ENCODE results near the gene EPAS1.
A peak's percentile ranks its signal among the peaks of the same experiment; 100 is the strongest.

EPAS1 gene

DNA sequence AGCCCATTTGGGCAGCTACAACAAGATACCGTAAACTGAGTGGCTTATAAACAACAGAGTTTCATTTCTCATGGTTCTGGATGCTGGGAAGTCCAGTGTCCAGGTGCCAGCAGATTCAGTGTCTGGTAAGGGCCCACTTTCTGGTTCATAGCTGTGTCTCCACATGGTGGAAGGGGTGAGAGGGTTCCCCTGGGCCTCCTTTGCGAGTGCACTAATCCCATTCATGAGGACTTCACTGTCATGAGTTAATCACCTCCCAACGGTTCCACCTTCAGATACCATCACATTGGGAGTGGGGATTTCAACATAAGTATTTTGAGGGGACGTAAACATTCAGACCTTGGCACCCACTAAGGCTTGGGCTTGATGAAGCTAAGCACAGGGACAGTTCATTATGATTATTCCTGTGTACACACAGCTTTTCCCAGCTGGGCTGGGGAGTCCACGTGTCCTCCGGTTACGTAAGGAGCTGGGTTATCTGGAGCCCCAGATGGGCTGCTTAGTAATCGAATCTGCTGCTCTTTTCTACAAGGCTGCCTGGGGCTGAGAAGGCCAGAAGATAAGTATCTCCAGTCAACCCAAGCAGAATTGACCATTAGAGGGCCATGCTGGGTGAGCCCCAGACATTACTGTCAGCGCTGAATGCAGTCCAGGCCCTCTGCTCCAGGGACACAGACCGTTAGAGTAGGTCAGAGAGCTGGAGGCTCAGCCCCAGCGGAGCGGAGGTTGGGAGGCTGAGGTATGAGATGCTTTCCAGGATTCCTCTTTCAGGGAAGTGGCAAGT, 42.7 kb downstream of the EPAS1 start:
- DNase-seq (ENCODE audit: low read depth in 2 of 2) = no peak

DNA sequence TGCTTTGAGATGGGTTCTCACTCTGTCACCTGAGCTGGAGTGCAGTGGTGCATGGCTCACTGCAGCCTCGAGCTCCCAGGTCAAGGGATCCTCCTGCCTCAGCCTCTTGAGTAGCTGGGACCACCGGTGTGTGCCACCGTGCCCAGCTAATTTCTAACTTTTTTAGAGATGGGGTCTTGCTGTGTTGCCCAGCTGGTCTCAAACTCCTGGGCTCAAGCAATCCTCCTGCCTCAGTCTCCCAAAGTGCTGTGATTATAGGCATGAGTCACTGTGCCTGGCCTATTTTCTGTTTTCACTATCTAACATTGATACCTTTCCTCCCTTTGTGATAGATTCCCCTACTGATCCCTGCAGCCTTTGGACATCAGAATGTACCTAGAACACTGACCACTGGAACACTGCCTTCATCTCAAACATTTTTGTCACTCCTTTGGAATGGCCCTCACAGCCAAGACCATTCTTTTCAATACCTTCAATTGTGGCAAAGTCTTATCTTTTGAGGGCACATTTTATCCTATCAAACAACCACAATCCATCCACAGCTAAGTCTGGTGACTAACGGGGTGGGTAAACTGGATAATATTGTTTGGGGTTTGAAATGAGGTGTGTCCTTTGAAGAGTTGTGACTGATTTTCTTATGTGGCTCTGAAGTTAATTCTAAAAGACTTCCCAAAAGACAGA, 43.7 kb downstream of the EPAS1 start:
- no peak for DNase-seq (ENCODE audit: low read depth in 2 of 2)

GRCh38 chr2:46342566-46343315, 45.5 kb downstream of the EPAS1 start:
- DNase-seq (ENCODE audit: low read depth in 2 of 2) = no peak

GRCh38 chr2:46344706-46345105, 47.5 kb downstream of the EPAS1 start:
- DNase-seq (ENCODE audit: low read depth in 2 of 2) = no peak

DNA sequence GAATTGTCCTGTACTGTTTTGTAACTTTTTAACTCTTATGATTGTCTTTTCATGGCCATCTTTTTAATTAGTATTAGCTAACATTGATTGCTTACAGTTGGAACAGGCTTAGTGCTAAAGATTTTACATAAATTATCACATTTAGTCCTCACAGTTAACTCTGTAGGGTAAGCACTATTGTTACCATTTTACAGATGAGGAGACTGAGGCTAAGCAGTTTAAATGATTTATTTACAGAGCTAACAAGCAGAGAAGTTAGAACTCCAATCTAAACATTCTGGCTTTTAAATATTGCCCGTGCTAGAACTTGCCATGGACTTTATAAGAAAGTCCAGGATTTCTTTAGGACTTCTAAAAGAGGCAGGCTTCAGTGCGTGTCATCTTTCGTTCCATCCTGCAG, 48.6 kb downstream of the EPAS1 start:
- DNase-seq (ENCODE audit: low read depth in 2 of 2) = no peak

GRCh38 chr2:46346719-46347118, 49.5 kb downstream of the EPAS1 start:
- no peak for DNase-seq (ENCODE audit: low read depth in 2 of 2)

DNA sequence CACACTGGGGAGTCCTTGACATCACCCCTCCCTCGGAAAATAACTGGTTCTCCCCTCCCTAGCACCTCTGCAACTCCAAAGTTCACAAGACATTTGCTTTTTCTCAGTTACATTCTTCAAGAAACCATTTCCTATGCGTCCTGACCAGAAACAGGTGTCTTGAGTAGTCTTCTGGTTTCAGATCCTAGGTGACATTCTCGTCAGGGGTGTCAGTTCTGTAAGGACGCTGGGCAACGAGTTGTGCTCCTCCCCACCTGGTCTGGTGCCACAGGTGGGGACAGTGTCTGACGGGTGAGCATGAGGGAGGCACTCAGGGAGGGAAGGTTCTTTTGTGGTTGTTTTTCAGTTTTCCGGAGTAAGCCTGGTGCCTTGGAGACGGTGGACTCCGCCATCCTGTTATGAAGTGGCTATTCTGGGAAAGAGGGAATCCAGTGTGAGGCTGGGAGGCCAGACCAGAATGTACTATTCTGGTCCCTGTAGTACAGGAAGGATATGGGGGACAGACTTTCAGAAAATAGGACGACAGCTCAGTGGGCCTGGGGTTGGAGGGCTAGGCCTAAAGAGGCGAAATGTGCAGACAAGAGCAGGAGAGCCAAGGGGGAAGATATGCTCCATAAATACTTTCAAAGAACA, 50.6 kb downstream of the EPAS1 start:
- no peak for DNase-seq (ENCODE audit: low read depth in 2 of 2)

DNA sequence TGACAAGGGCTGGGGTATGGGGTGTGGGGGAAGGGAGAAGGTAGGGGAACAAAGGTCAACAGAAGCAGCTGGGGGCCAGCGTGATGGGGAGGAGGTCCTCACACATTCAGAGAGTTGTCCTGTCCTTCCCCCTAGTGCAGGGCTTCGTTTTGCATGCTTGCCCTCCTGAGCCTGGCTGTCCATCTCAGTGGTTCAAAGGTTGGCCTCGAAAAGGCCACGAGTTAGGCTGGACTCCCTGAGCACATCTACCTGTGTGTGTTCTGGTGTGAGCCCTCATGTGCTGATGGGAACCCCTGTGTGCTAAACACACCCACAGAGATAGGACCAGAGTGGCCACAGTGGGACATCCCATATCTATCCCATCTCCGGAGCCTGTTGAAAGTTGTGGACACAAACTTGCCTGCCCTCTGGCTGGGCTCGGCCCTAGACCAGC, 51.9 kb downstream of the EPAS1 start:
- DNase-seq (ENCODE audit: low read depth in 2 of 2) = no peak

GRCh38 chr2:46350029-46350689, 53.0 kb downstream of the EPAS1 start:
- no peak for DNase-seq (ENCODE audit: low read depth in 2 of 2)

- DNase-seq (ENCODE audit: low read depth in 2 of 2) = peak; percentile 15 to 17
Measured at GRCh38 chr2:46351098-46351749, 54.0 kb downstream of the EPAS1 start.

DNA sequence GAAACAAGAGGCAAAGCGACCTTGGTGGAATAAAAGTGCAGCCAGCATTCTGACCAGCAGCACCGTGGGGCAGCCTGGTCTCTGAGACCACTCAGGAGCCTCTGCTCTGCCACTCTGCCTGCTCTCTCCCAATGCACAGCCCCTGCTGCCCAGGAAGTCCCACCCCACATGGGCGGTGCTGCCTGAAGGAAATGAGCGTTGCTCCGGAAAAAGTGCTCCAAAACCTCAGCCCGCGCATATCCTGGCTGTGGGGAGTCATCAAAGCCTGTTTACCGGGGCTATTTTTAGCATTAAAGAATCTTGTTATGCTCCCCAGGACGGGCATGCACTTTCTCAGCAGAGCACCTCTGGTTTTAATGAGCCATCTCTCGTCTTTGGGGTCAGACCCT, 54.5 kb downstream of the EPAS1 start:
- DNase-seq (ENCODE audit: low read depth in 2 of 2) = peak; percentile 59 to 62

DNA sequence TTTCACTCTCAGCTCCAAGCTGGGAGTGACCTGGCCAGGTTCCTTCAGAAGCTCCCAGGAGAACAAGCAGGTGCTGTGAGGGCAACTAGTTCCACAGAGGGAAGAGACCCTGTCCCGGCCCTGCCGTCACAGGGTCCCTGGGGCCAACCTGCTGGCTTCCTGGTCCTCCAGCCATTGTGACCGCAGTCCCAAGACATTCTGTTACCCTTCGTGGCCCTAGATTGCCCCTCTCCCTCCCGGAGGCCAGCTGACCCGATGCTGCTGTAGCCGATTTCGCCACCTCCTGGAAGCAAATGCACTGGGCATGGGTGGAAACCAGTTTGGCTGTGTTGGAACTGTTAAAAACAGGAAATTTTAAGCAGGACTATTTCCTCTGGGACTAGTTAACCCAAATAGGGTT, 55.4 kb downstream of the EPAS1 start:
- DNase-seq (ENCODE audit: low read depth in 2 of 2) = no peak

DNA sequence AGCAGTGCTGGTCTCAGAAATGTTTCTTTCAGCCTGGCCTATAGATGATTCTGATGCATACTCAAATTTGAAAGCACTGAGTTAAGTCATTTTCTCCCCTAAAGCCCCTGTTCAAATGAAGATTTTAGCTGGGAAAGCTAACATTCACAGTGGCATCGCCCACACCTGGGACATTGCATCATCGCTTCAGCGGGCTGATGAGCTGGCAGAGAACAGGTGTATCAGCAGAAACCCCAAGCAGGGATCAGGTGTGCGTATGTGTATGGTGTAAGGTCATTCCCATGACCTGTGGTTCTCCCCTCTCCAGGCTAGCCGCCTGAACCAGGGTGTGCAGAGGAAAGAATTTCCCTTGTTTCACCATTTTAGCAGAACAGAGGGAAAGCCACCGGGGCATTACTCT, 56.3 kb downstream of the EPAS1 start:
- no peak for DNase-seq (ENCODE audit: low read depth in 2 of 2)

DNA sequence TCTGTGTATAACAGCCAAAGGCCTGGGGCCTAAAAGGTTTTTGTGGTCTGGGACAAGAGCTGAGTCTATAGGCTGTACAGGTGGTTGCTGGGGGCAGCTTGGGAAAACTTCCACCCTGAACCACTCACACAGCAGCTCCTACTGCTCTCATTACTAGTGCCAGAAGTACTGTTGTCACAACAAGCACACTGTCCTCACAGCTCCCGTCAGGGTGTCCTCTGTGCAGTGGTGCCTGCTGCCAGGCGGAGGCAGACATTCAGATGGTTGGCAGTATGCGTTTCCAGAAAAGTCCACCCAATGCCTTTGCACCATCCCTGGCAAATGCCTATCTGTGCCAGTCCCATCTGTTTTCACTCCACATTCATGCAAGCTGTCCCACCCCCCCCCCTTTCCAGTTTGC, 58.5 kb downstream of the EPAS1 start:
- no peak for DNase-seq (ENCODE audit: low read depth in 2 of 2)

GRCh38 chr2:46356991-46357390, 59.8 kb downstream of the EPAS1 start:
- DNase-seq (ENCODE audit: low read depth in 2 of 2) = no peak

GRCh38 chr2:46358713-46359112, 61.5 kb downstream of the EPAS1 start:
- no peak for DNase-seq (ENCODE audit: low read depth in 2 of 2)

DNA sequence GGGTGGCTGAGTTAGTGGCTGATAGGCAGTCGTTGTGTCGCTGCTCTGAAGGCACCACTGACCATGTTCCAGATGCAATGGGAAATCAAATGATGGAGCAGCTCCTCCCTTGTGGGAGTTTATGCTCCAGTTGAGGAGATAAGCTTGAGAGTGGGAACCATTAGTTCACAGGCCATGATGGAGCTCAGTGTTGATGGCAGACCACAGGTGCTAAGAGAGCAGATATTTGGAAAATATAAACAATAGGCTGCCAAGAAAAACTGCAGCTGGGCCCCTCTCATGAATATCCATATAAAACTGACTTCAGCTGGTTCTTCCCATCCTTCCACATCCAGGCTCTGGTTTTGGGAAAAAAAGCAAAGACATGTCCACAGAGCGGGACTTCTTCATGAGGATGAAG, 63.1 kb downstream of the EPAS1 start:
- no peak for DNase-seq (ENCODE audit: low read depth in 2 of 2)

- no peak for DNase-seq (ENCODE audit: low read depth in 2 of 2)
Measured at GRCh38 chr2:46361920-46362666, 64.9 kb downstream of the EPAS1 start.

GRCh38 chr2:46362667-46363012, 65.4 kb downstream of the EPAS1 start:
- no peak for DNase-seq (ENCODE audit: low read depth in 2 of 2)

- no peak for DNase-seq (ENCODE audit: low read depth in 2 of 2)
Measured at GRCh38 chr2:46363535-46364170, 66.4 kb downstream of the EPAS1 start.
